Uterus (tissue), 2 donors: ENCODE measurements around the gene SPTBN5.

ENCODE experiments used
- CTCF ChIP-seq, 4 experiments: fragments of 200-600 bp in 2 of 4; fragments of 450-650 bp in 2 of 4; sonication (generic) in 2 of 4; IDR thresholded peaks; one replicate each; pipeline ENCODE4 v1.5.1; 2016 to 2019; ENCODE audit warnings: antibody characterized with exemption in 4 of 4, mild to moderate bottlenecking in 2 of 4, moderate library complexity in 1 of 4
- POLR2A ChIP-seq, 2 donors: fragments of 450-650 bp; IDR thresholded peaks; one replicate each; pipeline ENCODE4 v1.6.1; 2016; ENCODE audit warnings: antibody characterized with exemption in 2 of 2, mild to moderate bottlenecking in 1 of 2, moderate library complexity in 1 of 2

GRCh38 chr15:41861736-41862356 lies 32.0 kb downstream of the SPTBN5 start:
- TF ChIP-seq CTCF (IDR thresholded peaks at IDR 0.05) (no peak), POLR2A (IDR thresholded peaks at IDR 0.05) (no peak)
